ENCODE results near the gene DCN.

Gene DCN

DNA sequence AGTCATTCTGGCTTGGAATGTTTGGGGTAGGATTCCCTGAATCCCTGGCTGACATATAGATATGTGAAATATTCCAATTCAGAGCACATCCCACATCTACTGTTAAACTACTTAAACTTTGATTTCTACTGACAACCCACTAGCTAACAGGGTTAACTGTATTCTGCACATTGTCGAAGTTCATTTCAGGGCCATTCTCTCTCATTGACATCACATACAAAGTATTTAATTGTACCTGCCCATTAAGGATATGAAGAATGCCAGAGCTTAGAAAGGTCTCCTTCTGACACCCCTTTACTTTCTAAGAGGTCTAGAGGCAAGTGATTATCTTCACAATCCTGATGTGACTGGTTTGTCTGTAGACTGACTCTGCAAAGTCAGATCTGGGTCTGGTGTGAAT lies 2.8 kb upstream of the DCN start:
- no peak for DNase-seq

- no peak for DNase-seq
Observed at GRCh38 chr12:91183551-91183950, 934 bp upstream of the DCN start.

DNA sequence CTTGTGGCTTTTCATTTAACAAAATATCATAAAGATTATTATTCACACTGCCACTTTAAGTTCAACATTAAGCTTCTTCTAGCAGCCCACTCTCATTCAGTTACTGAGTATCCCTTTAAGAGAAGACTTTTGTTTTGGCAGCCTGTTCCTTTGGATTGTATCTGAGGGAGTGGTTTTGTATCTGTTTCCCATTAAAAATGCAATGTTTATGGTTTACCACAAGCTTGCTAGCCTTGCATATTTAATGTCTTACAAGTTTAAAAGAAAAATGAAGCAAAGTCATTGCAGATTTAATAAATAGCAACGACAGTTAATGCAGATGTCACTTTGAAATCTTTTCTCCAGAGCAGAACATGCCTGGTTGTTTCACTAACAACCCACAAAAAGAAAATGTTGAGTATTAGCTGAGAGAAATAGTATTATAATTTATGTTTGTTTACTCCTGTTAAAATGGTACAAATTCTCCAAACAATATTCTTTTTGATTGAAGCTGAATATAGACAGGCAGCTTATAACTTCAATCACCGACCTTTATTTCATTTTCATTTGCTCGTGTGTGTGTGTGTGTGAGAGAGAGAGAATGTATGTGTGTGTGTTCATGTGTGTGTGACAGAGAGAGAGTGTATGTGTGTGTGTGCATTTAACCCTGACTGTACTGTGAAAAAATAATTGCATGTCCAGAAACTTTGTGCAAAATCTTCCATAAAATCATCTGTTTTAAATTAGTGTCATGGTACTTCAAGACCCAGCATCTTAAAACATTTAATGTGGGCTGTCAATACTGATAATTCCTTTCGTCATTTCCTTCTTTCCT lies 1.8 kb downstream of the DCN start:
- DNase-seq, result no peak

DNA sequence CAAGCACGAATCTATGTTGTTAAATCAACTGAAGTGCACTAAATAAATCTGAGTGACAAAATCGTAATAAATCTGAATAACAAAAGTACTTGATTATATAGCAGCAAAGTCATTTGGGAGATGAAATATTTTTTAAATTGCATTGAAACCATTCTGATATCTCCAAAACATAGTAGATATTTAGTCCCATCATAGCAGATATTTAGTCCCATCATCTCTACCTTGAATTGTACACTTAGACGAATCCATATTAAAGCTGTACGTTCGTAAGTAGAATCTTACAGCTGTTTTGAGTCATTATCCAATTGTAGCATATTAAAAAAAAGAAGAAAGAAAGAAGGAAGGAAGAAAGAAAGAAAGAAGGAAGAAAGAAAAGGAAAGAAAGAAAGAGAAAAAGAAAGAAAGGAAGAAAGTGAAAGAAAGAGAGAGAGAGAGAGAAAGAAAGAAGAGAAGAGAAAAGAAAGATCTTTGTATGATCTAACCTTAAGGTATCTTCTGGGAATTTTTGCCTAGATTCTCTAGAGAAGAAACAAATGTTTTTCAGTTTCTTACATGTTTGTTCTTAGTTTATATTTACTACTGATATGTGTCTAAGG lies 2.6 kb downstream of the DCN start:
- DNase-seq, result no peak

GRCh38 chr12:91179315-91179714 lies 3.3 kb downstream of the DCN start:
- no peak for DNase-seq

- DNase-seq, result no peak
Observed at GRCh38 chr12:91178781-91179180, 3.8 kb downstream of the DCN start.

GRCh38 chr12:91178139-91178561 lies 4.5 kb downstream of the DCN start:
- DNase-seq, result no peak

- no peak for DNase-seq
Observed at GRCh38 chr12:91177381-91177780, 5.2 kb downstream of the DCN start.

DNA sequence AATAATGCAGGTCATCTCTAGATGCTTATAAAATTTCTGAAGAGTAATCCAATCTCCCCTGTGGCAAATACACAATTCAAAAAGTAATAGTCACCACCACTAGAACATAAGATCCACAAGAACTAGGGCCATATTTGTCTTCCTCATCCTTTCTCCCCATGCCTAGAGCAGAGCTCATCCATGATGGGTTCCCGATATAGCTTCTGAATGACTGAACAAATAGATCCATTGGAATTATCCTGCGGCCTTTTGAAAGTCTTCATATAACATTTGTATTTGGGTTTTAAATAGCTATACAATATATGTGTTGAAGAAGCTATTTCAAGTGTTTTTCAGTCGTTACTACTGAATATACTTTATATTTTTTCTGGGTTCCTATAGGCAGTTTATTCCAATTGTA lies 5.7 kb downstream of the DCN start:
- DNase-seq, result no peak

- DNase-seq, result no peak
Observed at GRCh38 chr12:91176358-91176757, 6.3 kb downstream of the DCN start.

DNA sequence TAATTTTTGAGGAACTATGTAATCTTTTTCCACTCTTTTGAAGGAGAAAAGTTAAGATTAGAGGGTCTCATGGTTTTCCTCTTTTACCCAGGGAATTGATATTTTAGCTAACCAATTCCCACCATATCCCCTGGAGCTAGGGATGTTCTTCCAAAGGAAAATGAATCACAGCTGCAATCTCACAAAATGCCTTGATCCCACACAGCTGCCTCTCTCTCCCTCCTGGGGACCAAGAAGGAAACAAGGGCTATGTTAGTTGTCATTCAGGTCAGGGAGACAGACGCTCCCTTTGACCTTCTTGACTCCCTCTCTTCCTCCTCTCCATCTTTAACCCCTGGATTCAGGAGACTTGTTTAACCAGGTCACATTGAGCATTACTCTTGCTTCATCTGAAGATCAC lies 9.5 kb downstream of the DCN start:
- DNase-seq, result no peak

DNA sequence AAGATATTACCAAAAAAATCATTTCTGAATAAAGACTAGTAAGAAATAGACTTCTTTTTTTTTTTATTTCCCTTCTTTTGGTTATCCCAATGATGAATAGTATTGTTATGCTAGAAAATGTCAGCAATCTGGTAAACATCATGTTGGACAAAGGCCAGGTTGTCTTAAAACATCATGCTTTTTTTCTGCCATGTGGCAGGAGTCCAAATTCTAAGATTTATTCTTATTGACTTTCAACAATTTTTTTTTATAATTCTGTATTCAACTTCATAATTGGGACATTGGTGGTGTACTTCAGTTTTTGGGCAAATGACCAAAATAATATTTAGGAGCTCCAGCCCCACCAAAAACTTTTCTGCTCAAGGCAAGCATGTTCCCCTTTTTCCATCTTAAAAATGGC lies 10.5 kb downstream of the DCN start:
- DNase-seq, result no peak

DNA sequence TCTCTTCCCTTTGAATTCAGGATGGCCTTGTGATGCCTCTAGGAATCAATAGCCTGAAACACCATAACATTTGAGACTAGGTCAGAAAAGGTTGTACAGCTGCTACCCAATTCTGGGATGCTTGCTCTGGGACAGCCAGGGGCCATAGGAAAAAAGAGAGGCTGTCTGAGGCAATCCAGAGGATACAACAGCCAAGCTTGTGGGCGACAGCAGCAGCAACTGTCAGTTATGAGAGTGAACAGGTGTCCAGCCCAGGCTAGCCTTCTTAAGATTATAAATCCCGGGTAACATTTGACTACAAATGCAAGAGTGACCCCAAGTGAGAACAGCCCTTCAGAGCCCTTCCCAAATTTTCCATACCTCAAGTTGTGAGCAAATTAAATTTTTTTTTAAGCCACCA lies 11.1 kb downstream of the DCN start:
- no peak for DNase-seq

- no peak for DNase-seq
Observed at GRCh38 chr12:91163116-91163515, 19.5 kb downstream of the DCN start.

DNA sequence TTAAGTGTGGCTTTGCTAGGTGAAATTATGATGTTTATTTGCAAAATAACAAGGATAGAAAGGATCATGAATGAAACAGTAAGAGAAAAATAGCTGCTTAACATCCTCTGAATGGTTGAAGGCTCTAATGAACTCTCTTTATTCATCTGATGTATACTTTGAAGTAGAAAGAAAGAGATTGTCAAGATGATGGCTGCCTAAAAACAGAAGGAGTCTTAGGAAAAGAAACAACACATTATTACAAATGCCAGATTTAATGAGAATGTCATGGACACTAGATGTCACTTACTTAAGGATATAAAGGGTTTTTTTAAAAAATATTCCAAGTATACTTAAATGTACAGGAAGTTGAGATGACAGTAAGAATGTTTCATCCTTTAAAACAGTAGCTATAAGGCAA lies 21.6 kb downstream of the DCN start:
- no peak for DNase-seq

GRCh38 chr12:91155990-91156389 lies 26.6 kb downstream of the DCN start:
- no peak for DNase-seq

DNA sequence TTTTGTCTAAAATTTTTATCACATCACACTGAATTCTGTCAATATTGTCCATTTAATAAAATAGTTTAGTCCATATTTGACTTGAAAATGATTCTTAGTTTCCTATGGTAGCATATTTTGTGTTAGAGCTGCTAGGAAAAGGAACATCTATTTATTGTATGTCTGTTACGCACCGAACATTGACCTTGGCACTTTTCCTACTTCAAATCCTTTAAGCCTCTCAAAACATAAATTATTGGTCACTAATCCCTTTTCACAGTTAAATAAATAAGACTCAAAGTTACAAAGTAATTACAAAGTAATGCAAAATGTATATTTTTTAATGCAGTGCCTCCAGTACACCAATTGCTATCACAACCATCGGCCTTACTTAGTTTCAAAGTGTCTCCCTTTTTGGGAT lies 28.5 kb downstream of the DCN start:
- no peak for DNase-seq

DNA sequence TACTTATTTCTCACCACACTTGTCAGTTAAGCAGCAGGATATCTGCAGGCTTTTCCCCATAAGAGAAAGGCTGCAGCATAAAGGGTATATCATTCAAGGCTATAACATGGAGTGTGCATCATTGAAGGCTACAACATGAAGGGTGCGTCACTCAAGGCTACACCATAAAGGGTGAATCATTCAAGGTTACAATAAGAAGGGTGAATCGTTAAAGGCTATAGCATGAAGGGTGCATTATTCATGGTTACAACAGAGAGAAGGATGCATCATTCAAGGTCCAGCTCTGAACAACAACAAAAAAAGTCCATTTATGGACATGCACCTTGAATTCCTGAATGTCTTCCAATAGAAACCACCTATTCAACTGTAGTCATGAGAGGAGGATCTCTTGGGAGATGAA lies 38.6 kb downstream of the DCN start:
- DNase-seq, result no peak

DNA sequence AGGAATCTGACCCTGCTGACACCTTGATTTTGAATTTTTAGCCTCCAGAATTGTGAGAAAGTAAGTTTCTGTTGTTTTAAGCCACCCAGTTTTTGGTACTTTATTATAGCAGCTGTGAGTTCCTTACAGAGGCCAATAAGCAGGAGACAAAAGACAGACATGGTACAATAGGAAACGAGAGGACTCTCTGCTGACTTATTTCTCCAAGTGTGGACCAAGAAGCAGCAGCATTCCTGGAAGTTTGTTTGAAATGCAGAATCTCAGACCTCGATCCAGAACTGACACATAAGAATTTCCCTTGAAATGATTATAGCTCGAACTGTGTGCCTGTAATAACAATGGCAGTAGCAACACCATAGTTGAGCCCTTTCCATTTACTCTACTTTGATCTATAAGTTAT lies 39.4 kb downstream of the DCN start:
- no peak for DNase-seq

DNA sequence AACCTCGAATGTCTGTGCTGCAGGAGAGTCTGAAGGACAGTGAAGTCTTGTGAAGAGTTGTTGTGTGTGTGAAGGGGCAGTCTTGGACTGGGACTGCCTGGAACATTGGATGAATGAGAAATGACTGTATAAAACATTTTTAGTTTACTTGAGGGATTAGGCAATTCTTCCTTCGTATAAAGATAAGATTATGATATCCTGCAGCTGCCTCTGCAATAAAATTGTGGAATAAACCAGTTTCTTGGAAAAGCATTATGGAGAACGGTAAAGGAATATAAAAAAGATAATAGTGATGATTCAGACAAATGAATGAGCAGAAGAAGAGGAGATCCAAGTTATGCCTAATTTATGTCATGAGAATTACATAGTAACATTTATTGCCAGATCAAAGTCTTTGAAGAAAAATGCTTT lies 40.4 kb downstream of the DCN start:
- no peak for DNase-seq

- DNase-seq, result no peak
Observed at GRCh38 chr12:91140026-91140931, 42.3 kb downstream of the DCN start.

DNA sequence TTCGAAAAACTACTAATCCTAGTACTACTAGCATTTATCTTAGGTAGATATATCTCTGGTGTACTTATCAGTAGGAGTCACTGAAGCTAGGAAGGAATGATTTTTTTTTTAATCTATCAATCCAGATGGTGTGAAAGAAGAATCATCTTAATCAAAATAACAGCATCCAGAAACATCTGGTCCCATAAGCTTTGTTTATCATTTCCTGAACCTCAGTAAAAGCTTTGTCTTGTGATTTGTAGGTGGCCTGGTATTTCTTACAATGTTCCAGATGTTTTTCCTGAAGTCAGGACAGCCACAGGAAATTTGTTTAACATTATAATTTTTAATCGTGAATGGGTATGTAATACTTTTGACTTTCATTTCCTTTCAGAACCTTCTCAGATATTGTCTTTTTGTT lies 43.3 kb downstream of the DCN start:
- no peak for DNase-seq

DNA sequence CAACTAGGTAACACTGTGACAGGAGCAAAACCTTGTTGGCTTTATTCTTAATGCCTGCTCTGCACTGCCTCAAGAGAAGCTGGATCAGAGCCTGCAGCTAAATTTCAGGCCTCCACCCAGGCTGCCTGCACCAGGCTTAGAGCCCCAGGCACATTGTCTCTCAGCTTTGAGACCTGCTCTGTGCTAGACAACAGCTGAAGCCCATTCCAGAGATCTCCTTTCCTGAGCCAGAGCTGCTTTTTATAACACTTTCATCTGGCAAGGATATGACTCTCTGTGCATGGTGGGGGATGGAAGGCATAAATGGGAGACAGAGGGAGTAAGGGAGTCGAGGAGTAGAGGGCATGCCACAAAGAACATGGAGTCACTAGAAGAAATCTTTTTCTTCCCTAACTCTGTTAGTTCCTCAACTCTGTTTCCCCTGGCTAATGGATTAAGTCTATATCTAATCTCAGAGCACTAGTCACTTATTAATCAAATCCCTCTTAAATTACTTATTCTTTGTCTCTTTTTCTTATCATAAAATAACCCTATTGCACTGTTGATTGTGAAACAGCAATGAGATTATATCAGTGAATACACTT lies 44.2 kb downstream of the DCN start:
- no peak for DNase-seq

Measured in NCI-H510A (cell line).